ENCODE measurements around the gene YWHAH.
"Not testable (repeated sequence)": the region's sequence is repeated elsewhere in the genome, so short reads cannot be mapped to it uniquely, and the experiment has no call there.

YWHAH gene

GRCh38 chr22:31981976-31982375, 37.6 kb downstream of the YWHAH start:
- DNase-seq (ENCODE audit: low read depth in 2 of 2) = not testable (repeated sequence)

GRCh38 chr22:31983911-31984656, 39.7 kb downstream of the YWHAH start:
- DNase-seq (ENCODE audit: low read depth in 2 of 2) = no peak

DNA sequence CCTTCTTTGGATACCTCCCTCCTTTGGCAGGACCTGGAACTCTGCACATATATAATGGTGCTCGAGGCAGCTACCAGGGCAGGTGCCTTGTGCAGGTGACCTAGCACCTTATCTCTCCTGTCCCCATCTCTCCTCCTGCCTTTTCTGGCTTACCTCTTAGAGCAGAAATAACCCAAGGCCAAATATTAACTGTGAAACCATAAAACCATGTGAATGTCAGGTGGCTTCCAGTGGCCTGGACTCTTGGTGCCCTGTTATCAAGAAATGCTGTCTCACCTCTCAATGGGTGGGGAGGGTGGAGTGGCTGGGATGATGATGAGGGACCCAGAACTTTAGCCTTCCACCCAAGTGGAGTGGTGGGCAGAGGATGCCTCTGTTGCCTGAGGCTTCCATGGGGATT, 42.9 kb downstream of the YWHAH start:
- no peak for DNase-seq (ENCODE audit: low read depth in 2 of 2)

DNA sequence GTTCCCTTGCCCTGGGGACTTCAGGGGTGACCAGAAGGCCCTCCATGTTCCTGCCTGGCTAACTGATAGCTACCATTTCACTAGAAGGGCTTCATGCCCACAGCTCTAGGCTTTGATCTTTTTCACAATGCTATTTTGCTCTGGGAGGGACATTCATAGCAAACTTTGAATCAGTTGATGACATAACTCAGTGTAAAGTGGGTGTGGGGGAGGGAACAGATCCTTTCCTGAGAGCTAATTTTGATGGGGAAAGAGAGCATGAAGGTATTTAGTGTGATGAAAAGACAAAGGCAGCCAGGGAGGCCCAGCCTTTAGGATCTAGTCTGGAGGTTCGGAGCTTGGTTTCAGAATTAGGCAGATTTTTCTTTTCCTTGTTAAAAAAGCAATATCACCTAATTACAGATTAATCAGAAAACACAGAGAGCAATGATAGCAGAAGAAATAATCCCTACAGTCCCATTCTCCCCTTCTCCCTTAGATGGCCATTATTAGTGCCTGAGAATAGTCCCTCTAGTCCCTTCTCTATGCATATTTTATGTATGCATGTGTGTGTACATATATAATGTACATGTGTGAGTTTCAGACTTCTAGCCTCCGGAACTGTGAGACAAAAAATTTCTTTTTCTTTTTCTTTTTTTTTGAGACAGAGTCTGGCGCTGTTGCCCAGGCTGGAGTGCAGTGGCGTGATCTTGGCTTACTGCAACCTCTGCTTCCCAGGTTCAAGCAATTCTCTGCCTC, 46.9 kb downstream of the YWHAH start:
- no peak for DNase-seq (ENCODE audit: low read depth in 2 of 2)

DNA sequence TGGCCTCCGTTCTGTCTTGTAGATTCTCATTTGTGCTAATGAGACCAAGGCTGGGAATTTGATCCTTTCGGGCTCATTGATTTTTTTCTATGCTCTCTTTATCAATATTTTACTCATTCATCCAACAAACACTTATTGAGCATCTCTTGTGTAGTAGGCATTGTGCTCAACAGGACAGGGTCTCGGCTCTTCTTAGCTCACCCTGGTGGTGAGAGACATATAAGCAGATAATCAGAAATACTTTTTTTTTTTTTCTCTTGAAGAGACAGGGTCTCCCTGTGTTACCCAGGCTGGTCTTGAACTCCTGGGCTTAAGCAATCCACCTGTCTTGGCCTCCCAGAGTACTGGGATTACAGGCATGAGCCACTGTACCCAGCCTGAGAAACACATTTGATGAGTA, 50.7 kb downstream of the YWHAH start:
- DNase-seq (ENCODE audit: low read depth in 2 of 2) = no peak

DNA sequence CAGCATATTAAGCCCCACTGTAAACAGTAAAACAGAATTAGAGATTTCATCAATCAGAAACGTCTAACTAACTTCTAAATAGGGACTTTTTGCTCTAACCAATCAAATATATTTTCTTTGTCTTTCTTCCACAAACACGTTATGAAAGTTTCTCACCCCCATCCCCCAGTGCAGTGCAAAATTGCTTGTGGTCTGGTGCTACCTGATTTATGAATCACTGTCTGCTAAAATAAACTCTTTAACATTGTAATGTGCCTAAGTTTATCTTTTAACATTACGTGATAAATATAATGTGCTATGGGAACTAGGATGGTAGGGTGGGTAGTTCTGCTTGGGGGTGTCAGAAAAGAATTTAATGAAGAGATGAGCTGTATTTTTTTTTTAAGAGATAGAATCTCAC, 51.5 kb downstream of the YWHAH start:
- no peak for DNase-seq (ENCODE audit: low read depth in 2 of 2)

- no peak for DNase-seq (ENCODE audit: low read depth in 2 of 2)
These were observed 54.5 kb downstream of the YWHAH start for GRCh38 chr22:31998784-31999385.

DNA sequence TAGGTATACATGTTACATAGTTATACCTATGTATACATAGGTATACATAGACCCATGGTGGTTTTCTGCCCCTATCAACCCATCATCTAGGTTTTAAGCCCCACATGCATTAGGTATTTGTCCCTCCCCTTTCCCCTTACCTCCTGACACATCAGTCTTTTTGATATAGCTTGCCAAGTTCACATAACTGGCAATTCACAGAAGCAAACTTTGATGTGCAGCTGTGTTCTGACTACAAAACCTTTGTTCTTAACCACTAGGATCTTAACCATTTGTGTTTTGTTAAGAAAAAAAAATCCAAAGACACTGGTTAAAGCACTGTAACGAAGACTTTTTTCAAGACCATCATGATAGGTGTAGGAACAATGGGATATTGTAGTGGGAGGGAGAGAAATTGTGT, 55.8 kb downstream of the YWHAH start:
- no peak for DNase-seq (ENCODE audit: low read depth in 2 of 2)

DNA sequence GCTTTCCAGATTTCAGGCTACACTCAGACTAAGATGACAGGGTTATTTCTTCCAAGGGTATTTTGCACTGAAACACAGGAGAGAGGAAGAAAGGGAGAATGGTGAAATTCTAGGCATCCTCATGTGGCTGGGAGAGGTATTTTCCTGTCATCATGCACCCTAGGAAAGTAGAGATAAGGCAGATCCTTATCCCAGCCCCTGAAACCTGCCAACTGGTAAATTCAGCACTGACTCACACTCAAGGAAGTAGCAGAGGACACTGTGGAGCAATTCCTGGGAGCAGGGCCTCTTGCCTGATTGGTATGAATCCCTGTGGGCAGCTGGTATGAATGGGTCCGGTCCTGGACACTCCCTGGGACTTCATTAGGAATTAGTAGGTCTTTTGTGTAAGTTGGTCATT, 61.1 kb downstream of the YWHAH start:
- no peak for DNase-seq (ENCODE audit: low read depth in 2 of 2)

Measured in stimulated activated CD8-positive, alpha-beta memory T cell treated with anti-CD3 and anti-CD28 coated beads, Interleukin-2, amount 100 ng/mL, for 1 hour (primary cell).